C4-2B (cell line): ENCODE data around the gene IQGAP3.

ENCODE experiments used
- H3K27ac ChIP-seq: fragments of 450-650 bp; 2 replicates; pipeline ENCODE4 v1.5.1; 2017
- ZFX ChIP-seq: fragments of 450-650 bp; IDR thresholded peaks from 2 replicates; pipeline ENCODE4 v1.6.1; 2017
- TF ChIP-seq, protein P1 (sequence below): fragments of 450-650 bp; conservative IDR thresholded peaks from 2 replicates; pipeline ENCODE4 v1.5.1; 2017; ENCODE audit warnings: mild to moderate bottlenecking

The IQGAP3 gene

DNA sequence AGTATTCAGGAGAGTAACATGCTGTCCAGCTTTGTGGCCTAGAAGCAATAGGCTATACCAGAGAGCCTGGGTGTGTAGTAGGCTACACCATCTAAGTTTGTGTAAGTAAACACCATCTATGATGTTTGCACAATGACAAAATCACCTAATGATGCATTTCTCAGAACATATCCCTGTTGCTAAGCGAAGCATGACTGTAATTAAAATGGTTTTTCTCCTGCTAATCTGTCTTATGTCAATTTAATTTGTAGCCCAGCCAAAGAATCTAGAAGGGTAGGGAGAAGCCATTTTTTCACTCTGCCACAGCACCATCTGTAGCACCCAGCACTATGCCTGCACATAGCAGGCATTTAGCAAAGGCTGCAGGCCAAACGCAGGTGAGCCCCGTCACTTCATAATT lies 5.2 kb upstream of the IQGAP3 start:
- no peak for TF ChIP-seq ZFX
- H3K27ac ChIP-seq: no peak overlapping the region

DNA sequence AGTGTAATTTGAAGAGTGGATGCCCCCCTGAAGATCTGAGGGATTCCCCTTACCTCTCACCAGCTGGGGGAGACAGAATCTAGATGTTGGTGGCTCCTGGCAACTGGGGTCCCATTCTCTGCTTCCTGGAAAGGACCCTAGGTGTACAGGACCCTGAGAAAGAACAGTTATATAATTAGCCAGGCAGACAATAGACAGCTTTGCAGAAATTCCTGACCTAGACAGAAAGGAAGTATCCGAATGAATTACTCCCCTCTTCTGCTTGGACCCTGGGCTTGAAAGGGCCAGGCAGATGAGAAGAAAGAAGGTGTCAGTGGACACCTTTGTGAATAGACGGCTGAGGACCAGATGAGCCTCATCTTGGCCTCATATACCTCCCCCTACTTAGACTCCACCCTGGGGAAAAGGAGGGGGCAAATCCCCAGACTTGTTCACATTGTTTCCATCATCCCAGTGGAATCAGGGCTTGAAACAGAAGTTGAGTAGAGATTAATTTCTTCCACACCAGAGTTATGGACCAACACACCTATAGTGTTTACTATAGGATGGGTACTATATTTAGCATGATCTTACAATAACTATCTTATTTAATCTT lies 1.8 kb upstream of the IQGAP3 start:
- TF ChIP-seq ZFX: no peak
- TF ChIP-seq, protein P1, sequence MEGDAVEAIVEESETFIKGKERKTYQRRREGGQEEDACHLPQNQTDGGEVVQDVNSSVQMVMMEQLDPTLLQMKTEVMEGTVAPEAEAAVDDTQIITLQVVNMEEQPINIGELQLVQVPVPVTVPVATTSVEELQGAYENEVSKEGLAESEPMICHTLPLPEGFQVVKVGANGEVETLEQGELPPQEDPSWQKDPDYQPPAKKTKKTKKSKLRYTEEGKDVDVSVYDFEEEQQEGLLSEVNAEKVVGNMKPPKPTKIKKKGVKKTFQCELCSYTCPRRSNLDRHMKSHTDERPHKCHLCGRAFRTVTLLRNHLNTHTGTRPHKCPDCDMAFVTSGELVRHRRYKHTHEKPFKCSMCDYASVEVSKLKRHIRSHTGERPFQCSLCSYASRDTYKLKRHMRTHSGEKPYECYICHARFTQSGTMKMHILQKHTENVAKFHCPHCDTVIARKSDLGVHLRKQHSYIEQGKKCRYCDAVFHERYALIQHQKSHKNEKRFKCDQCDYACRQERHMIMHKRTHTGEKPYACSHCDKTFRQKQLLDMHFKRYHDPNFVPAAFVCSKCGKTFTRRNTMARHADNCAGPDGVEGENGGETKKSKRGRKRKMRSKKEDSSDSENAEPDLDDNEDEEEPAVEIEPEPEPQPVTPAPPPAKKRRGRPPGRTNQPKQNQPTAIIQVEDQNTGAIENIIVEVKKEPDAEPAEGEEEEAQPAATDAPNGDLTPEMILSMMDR: no peak
- H3K27ac ChIP-seq: no peak overlapping the region

DNA sequence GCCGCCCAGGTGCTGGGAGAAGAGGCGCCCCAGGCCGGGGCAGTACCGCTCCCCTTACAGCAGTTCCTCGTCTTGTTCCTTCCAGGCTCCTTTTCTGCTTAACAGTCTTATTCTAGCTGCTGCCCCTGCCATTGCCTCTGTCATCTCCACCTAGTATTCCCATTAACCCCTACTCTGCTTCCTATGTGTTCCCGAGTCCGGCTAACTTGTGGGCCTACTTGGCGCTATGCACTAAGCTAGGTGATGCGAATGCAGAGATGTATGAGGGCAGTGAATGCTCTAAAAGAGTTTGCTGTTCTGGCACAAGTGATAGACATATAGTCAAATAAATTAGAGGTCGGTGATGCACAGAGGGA lies 276 bp upstream of the IQGAP3 start:
- TF ChIP-seq ZFX: no peak
- TF ChIP-seq, protein P1: no peak
- H3K27ac ChIP-seq: peak overlapping the region; percentile 65; the same call in 1 of the 2 replicates

DNA sequence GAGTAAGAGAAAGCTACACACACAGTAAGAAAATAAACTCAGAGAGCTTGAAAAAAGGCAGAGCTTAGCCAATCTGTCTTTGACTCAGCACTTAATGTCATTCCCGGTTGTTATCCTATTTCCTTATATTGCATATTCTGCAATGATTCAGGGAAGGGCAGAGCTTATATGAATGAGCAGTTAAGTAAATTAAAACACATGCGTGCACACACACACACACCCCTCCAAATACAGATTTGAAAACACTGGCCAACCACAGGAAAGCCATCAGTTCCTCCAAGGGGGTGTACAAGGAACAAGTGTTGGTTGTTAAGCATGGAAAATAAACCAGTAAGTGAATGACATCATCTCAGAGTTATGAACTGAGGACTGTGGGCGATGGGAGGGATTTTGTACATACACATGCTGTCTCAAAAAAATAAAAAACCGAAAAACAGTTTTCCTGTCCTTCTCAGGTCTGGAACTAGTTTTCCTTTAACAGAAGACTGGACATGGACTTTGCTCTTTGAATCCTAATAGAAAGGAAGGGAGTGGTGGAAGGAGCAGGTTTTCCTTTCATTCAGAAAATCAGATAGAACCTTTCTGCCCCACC lies 1.0 kb downstream of the IQGAP3 start:
- H3K27ac ChIP-seq: peak overlapping the region; percentile 65
- TF ChIP-seq, protein P1: no peak
- TF ChIP-seq ZFX: no peak

DNA sequence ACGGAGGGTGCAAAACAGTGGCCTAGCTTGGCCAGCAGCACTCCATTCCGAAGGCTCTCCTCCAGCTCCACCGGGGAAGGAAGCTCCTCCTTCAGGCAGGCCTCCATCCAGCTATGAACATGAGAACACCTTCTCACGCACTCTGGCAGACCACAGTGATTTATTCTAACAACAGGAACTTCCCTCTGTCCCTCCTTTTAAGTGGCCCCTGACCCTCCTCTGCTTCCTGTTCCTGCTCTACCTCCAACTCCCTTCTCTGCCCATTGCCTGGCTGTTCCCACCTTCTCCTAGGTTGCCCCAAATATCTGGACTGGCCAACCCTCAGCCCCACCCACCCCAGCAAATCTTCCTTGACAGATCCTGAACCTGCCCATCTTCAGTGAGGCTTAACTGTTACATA lies 5.9 kb downstream of the IQGAP3 start:
- no peak for TF ChIP-seq ZFX
- TF ChIP-seq, protein P1: no peak
- no peak overlapping the region for H3K27ac ChIP-seq

DNA sequence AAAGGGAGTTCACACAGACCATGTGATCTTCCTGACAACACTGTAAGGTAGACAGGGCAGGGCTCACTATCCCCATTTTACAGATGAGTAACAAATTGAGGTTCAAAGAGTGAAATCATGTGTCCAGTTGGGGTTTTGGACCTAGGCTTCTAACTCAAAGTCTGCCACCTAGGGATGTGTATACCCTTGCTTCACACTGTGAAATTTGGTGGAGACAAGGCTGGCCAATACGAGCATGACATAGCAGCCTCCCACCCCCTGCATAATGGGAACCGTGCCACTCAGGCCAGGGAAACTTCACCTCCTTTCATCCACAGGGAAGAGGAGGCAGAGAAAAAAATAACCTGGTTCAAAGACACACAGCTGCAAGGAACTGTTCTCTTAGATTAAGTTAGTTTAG lies 6.8 kb downstream of the IQGAP3 start:
- H3K27ac ChIP-seq: no peak overlapping the region
- TF ChIP-seq, protein P1: no peak
- TF ChIP-seq ZFX: no peak

DNA sequence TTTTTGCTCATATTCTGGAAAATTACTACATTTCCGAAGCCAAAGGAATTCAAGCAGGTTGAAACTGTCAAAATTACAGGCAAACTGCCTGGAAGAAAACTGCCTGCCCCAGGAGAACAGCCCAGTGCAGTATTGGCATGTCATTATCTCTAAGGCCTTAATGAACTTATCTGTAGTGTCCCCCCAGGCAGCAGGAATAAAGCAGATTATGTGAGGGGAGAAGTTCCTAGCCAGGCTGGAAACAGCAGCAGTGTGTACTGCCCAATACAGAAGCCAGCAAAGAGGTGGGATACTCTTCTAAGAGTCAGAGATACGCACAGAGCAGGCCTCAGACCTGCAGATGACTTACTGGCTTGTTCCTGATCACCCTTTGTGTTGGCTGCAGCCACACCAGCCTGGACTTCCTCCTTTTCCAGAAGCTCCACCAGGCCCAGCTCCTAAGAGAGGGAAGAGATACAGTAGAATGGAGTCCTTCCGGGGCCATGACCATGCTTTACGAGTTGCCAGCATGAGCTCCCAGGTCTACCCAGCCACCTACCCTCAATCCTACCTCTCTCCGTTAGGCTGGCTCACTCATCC lies 11.7 kb downstream of the IQGAP3 start:
- H3K27ac ChIP-seq: peak overlapping the region; percentile 79
- TF ChIP-seq, protein P1: no peak
- TF ChIP-seq ZFX: peak; percentile 29; the same call in 1 of the 2 replicates
